ENCODE data around the gene ARHGAP26.

ARHGAP26 gene

GRCh38 chr5:142846406-142846805 lies 76.2 kb downstream of the ARHGAP26 start:
- H3K36me3 ChIP-seq (ENCODE audit: control insufficient read depth, insufficient read depth, low read length), result no peaks in the 10 kb centered on the region
- no peaks in the 10 kb centered on the region for H3K27me3 ChIP-seq (ENCODE audit: control insufficient read depth, insufficient read depth, low read length, poor library complexity, severe bottlenecking)
- no peak overlapping the region for H3K27ac ChIP-seq (ENCODE audit: insufficient read depth, low read depth, low read length, poor library complexity, severe bottlenecking)
- no peaks in the 10 kb centered on the region for H3K4me1 ChIP-seq (ENCODE audit: control insufficient read depth, insufficient read depth, low read length)
- no peaks in the 10 kb centered on the region for H3K9me3 ChIP-seq (ENCODE audit: control insufficient read depth, low read length)
- H3K4me3 ChIP-seq (ENCODE audit: insufficient read depth, low read depth, low read length), result no peak overlapping the region

GRCh38 chr5:142847898-142848790 lies 78.0 kb downstream of the ARHGAP26 start:
- WGBS, 2 experiments, result 85 to 87% methylated on average over 6 to 7 of the region's 7 CpGs
- H3K4me3 ChIP-seq (ENCODE audit: insufficient read depth, low read depth, low read length), result no peak overlapping the region
- no peaks in the 10 kb centered on the region for H3K9me3 ChIP-seq (ENCODE audit: control insufficient read depth, low read length)
- H3K36me3 ChIP-seq (ENCODE audit: control insufficient read depth, insufficient read depth, low read length), result no peaks in the 10 kb centered on the region
- H3K4me1 ChIP-seq (ENCODE audit: control insufficient read depth, insufficient read depth, low read length), result no peaks in the 10 kb centered on the region
- H3K27me3 ChIP-seq (ENCODE audit: control insufficient read depth, insufficient read depth, low read length, poor library complexity, severe bottlenecking), result no peaks in the 10 kb centered on the region
- H3K27ac ChIP-seq (ENCODE audit: insufficient read depth, low read depth, low read length, poor library complexity, severe bottlenecking), result no peak overlapping the region

GRCh38 chr5:142849466-142849865 lies 79.3 kb downstream of the ARHGAP26 start:
- no peaks in the 10 kb centered on the region for H3K9me3 ChIP-seq (ENCODE audit: control insufficient read depth, low read length)
- no peak overlapping the region for H3K27ac ChIP-seq (ENCODE audit: insufficient read depth, low read depth, low read length, poor library complexity, severe bottlenecking)
- 80 to 87% methylated on average over 3 of the region's 3 CpGs for WGBS, 2 experiments

GRCh38 chr5:142849880-142850279 lies 79.7 kb downstream of the ARHGAP26 start:
- 83 to 87% methylated on average over 3 of the region's 3 CpGs for WGBS, 2 experiments
- Histone ChIP-seq H3K4me3 (ENCODE audit: insufficient read depth, low read depth, low read length) (no peak overlapping the region), H3K9me3 (ENCODE audit: control insufficient read depth, low read length) (no peaks in the 10 kb centered on the region), H3K4me1 (ENCODE audit: control insufficient read depth, insufficient read depth, low read length) (no peaks in the 10 kb centered on the region), H3K36me3 (ENCODE audit: control insufficient read depth, insufficient read depth, low read length) (no peaks in the 10 kb centered on the region), H3K27ac (ENCODE audit: insufficient read depth, low read depth, low read length, poor library complexity, severe bottlenecking) (no peak overlapping the region), H3K27me3 (ENCODE audit: control insufficient read depth, insufficient read depth, low read length, poor library complexity, severe bottlenecking) (no peaks in the 10 kb centered on the region)

More at GRCh38 chr5:142849466-142849865, 79.3 kb downstream of the ARHGAP26 start:
- Histone ChIP-seq H3K27me3 (ENCODE audit: control insufficient read depth, insufficient read depth, low read length, poor library complexity, severe bottlenecking) (no peaks in the 10 kb centered on the region), H3K4me1 (ENCODE audit: control insufficient read depth, insufficient read depth, low read length) (no peaks in the 10 kb centered on the region), H3K4me3 (ENCODE audit: insufficient read depth, low read depth, low read length) (no peak overlapping the region), H3K36me3 (ENCODE audit: control insufficient read depth, insufficient read depth, low read length) (no peaks in the 10 kb centered on the region)

GRCh38 chr5:142851731-142852130 lies 81.6 kb downstream of the ARHGAP26 start:
- Histone ChIP-seq H3K27ac (ENCODE audit: insufficient read depth, low read depth, low read length, poor library complexity, severe bottlenecking) (no peak overlapping the region), H3K36me3 (ENCODE audit: control insufficient read depth, insufficient read depth, low read length) (no peaks in the 10 kb centered on the region), H3K9me3 (ENCODE audit: control insufficient read depth, low read length) (no peaks in the 10 kb centered on the region), H3K27me3 (ENCODE audit: control insufficient read depth, insufficient read depth, low read length, poor library complexity, severe bottlenecking) (no peaks in the 10 kb centered on the region), H3K4me1 (ENCODE audit: control insufficient read depth, insufficient read depth, low read length) (no peaks in the 10 kb centered on the region), H3K4me3 (ENCODE audit: insufficient read depth, low read depth, low read length) (no peak overlapping the region)
- 88 to 89% methylated on average over 4 of the region's 4 CpGs for WGBS, 2 experiments

- Histone ChIP-seq H3K27me3 (ENCODE audit: control insufficient read depth, insufficient read depth, low read length, poor library complexity, severe bottlenecking) (no peaks in the 10 kb centered on the region), H3K4me3 (ENCODE audit: insufficient read depth, low read depth, low read length) (no peak overlapping the region), H3K4me1 (ENCODE audit: control insufficient read depth, insufficient read depth, low read length) (peaks cover 3% of the 10 kb centered on the region), H3K36me3 (ENCODE audit: control insufficient read depth, insufficient read depth, low read length) (no peaks in the 10 kb centered on the region), H3K9me3 (ENCODE audit: control insufficient read depth, low read length) (no peaks in the 10 kb centered on the region), H3K27ac (ENCODE audit: insufficient read depth, low read depth, low read length, poor library complexity, severe bottlenecking) (no peak overlapping the region)
- WGBS, 2 experiments, result 89 to 92% methylated on average over 8 of the region's 8 CpGs
These were observed 82.4 kb downstream of the ARHGAP26 start for GRCh38 chr5:142852416-142853198.

GRCh38 chr5:142853682-142854081 lies 83.5 kb downstream of the ARHGAP26 start:
- no peak overlapping the region for H3K27ac ChIP-seq (ENCODE audit: insufficient read depth, low read depth, low read length, poor library complexity, severe bottlenecking)
- no peaks in the 10 kb centered on the region for H3K36me3 ChIP-seq (ENCODE audit: control insufficient read depth, insufficient read depth, low read length)
- no peak overlapping the region for H3K4me3 ChIP-seq (ENCODE audit: insufficient read depth, low read depth, low read length)
- H3K4me1 ChIP-seq (ENCODE audit: control insufficient read depth, insufficient read depth, low read length), result peaks cover 3% of the 10 kb centered on the region
- no peaks in the 10 kb centered on the region for H3K27me3 ChIP-seq (ENCODE audit: control insufficient read depth, insufficient read depth, low read length, poor library complexity, severe bottlenecking)
- WGBS, 2 experiments, result 94 to 96% methylated on average over 4 of the region's 4 CpGs
- no peaks in the 10 kb centered on the region for H3K9me3 ChIP-seq (ENCODE audit: control insufficient read depth, low read length)

GRCh38 chr5:142856269-142856782 lies 86.1 kb downstream of the ARHGAP26 start:
- Histone ChIP-seq H3K9me3 (ENCODE audit: control insufficient read depth, low read length) (no peaks in the 10 kb centered on the region), H3K36me3 (ENCODE audit: control insufficient read depth, insufficient read depth, low read length) (no peaks in the 10 kb centered on the region), H3K4me1 (ENCODE audit: control insufficient read depth, insufficient read depth, low read length) (peaks cover 3% of the 10 kb centered on the region), H3K4me3 (ENCODE audit: insufficient read depth, low read depth, low read length) (no peak overlapping the region), H3K27me3 (ENCODE audit: control insufficient read depth, insufficient read depth, low read length, poor library complexity, severe bottlenecking) (no peaks in the 10 kb centered on the region), H3K27ac (ENCODE audit: insufficient read depth, low read depth, low read length, poor library complexity, severe bottlenecking) (no peak overlapping the region)
- WGBS, 2 experiments, result 86 to 89% methylated on average over 4 to 5 of the region's 6 CpGs

- Histone ChIP-seq H3K4me3 (ENCODE audit: insufficient read depth, low read depth, low read length) (no peak overlapping the region), H3K27ac (ENCODE audit: insufficient read depth, low read depth, low read length, poor library complexity, severe bottlenecking) (no peak overlapping the region), H3K36me3 (ENCODE audit: control insufficient read depth, insufficient read depth, low read length) (no peaks in the 10 kb centered on the region), H3K9me3 (ENCODE audit: control insufficient read depth, low read length) (no peaks in the 10 kb centered on the region), H3K4me1 (ENCODE audit: control insufficient read depth, insufficient read depth, low read length) (peaks cover 3% of the 10 kb centered on the region), H3K27me3 (ENCODE audit: control insufficient read depth, insufficient read depth, low read length, poor library complexity, severe bottlenecking) (no peaks in the 10 kb centered on the region)
- WGBS, 2 experiments, result 78 to 84% methylated on average over 4 of the region's 4 CpGs
These were observed 87.2 kb downstream of the ARHGAP26 start for GRCh38 chr5:142857405-142857804.

GRCh38 chr5:142859037-142859436 lies 88.9 kb downstream of the ARHGAP26 start:
- Histone ChIP-seq H3K4me3 (ENCODE audit: insufficient read depth, low read depth, low read length) (no peak overlapping the region), H3K36me3 (ENCODE audit: control insufficient read depth, insufficient read depth, low read length) (no peaks in the 10 kb centered on the region), H3K27me3 (ENCODE audit: control insufficient read depth, insufficient read depth, low read length, poor library complexity, severe bottlenecking) (no peaks in the 10 kb centered on the region), H3K27ac (ENCODE audit: insufficient read depth, low read depth, low read length, poor library complexity, severe bottlenecking) (no peak overlapping the region), H3K4me1 (ENCODE audit: control insufficient read depth, insufficient read depth, low read length) (peaks cover 5% of the 10 kb centered on the region), H3K9me3 (ENCODE audit: control insufficient read depth, low read length) (no peaks in the 10 kb centered on the region)
- 90 to 95% methylated on average over 2 of the region's 2 CpGs for WGBS, 2 experiments
